Sigmoid colon (tissue), 7 donors: ENCODE data around the gene MXD3. TPM values are rescaled to one million over a fixed set of nuclear protein-coding genes. Genes with fewer than 3 reads are reported as not detected.
A peak's percentile ranks its signal among the peaks of the same experiment; 100 is the strongest.

Source experiments
- DNase-seq: peaks from one replicate; pipeline ENCODE4 v3.0.0-alpha.2; 2019
- H3K27ac ChIP-seq, 4 donors: fragments of 200-600 bp; sonication (generic); one replicate each; pipeline ENCODE4 v1.5.1; 2016 to 2019; ENCODE audit warnings: mild to moderate bottlenecking in 1 of 4
- H3K27me3 ChIP-seq, 3 donors: fragments of 200-600 bp; sonication (generic); one replicate each; pipeline ENCODE4 v1.5.1; 2019; ENCODE audit warnings: mild to moderate bottlenecking in 1 of 3
- H3K36me3 ChIP-seq, 4 donors: fragments of 200-600 bp; sonication (generic); one replicate each; pipeline ENCODE4 v1.5.1; 2016 to 2019
- H3K4me1 ChIP-seq, 4 donors: fragments of 200-600 bp; sonication (generic); one replicate each; pipeline ENCODE4 v1.5.1; 2017 to 2019
- H3K4me3 ChIP-seq, 4 donors: fragments of 200-600 bp; sonication (generic); one replicate each; pipeline ENCODE4 v1.5.1; 2017 to 2019; ENCODE audit warnings: mild to moderate bottlenecking in 2 of 4, moderate library complexity in 1 of 4
- H3K9me3 ChIP-seq, 4 donors: fragments of 200-600 bp in 3 of 4; sonication (generic) in 3 of 4; one replicate each; pipeline versions ENCODE4 v1.5.1 to v1.6.1; 2013 to 2019
- EP300 ChIP-seq, 4 donors: sonication (generic); formaldehyde crosslinking; IDR thresholded peaks; one replicate each; pipeline ENCODE4 v1.6.1; 2017; ENCODE audit warnings: antibody characterized with exemption in 4 of 4
- POLR2A ChIP-seq, 2 donors: fragments of 450-650 bp; IDR thresholded peaks; one replicate each; pipeline ENCODE4 v1.6.1; 2016; ENCODE audit warnings: antibody characterized with exemption in 2 of 2, mild to moderate bottlenecking in 2 of 2, moderate library complexity in 2 of 2
- POLR2AphosphoS5 ChIP-seq, 4 donors: sonication (generic); formaldehyde crosslinking; IDR thresholded peaks; one replicate each; pipeline ENCODE4 v1.6.1; 2017; ENCODE audit warnings: antibody characterized with exemption in 4 of 4
- WGBS, 2 donors: extraction: QIAGEN DNeasy Blood & Tissue Kit; methylation state at CpG; one replicate each; pipeline ENCODE4 v1.1.7; 2013; 5-methylcytosine and 5-hydroxymethylcytosine counted together
- intact Hi-C: fragments of 100-400 bp; cut with DNase I; formaldehyde crosslinking; loops from one replicate; pipeline ENCODE4 v1.15.1; 2023
- polyA plus RNA-seq, 3 donors: library from polyadenylated mRNA; stranded (reverse); fragments of 200-250 nt; gene quantifications; one replicate each; pipeline ENCODE4 v1.2.3, GENCODE V29; 2013
- total RNA-seq, 4 donors: library from RNA; depleted of rRNA; stranded (reverse); fragments of >200 nt; gene quantifications; one replicate each; pipeline ENCODE4 v1.1.0, GENCODE V29; 2016
- TF ChIP-seq, protein P1 (sequence below), 4 experiments: fragments of 450-650 bp in 3 of 4; fragments of 200-600 bp in 1 of 4; IDR thresholded peaks; one replicate each; pipeline ENCODE4 v1.5.1; 2016 to 2019; ENCODE audit warnings: antibody characterized with exemption in 4 of 4, mild to moderate bottlenecking in 3 of 4, moderate library complexity in 2 of 4
- donor health status: healthy with polysubstance abuse.
- donor health status: Bipolar disorder and iron deficiency.
- donor health status: healthy.

The MXD3 gene
- total and polyA plus RNA-seq, 7 donors, result 2.1 to 23.8 (median 8.2) TPM

DNA sequence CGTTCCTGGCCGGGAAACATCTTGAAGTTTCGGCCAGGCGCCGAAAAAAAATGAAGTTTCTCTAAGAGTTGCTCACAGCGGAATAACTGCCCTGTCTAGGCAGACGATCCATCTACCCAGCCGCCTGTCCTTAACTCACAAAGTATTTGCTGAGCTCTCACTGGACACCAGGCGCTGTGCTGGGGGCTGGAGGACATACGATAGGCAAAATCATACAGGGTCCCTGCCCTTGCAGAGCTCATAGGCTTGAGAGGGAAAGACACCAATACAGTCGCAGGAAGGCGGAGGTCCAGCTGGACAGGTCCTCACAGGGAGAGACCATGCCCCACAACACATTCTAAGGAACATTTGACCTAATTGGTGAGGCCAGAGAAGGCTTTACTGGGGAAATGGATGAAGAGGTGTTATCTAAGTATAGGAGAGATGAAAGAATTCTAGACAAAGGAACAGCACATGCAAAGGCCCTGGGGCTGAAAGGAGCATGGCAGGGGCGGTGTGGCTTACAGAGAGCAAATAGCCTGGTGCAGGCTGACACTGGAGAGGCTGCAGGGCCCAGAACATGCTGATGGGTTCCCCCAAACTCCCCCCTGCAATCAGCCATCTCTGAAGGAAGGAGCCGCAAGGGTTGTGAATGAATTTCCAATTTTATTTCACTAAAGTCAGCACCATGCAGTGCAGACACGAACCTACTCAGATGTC lies 2.0 kb upstream of the MXD3 start:
- Histone ChIP-seq H3K4me1 (peaks cover 0 to 30% (median 24%) of the 10 kb centered on the region in 4 donors), H3K27ac (no peak overlapping the region), H3K27me3 (no peaks in the 10 kb centered on the region), H3K9me3 (no peaks in the 10 kb centered on the region), H3K36me3 (peaks cover 0 to 4% (median 0%) of the 10 kb centered on the region in 4 donors), H3K4me3 (no peak overlapping the region)
- 89 to 92% methylated on average over 15 of the region's 15 CpGs for WGBS, 2 donors
- intact Hi-C loops, result loop anchor here (2.0 to 10.0 kb wide), 4 partner anchors 37 to 201 kb away; partner anchors contain the start of genes DDX41 and LMAN2
- no peak for DNase-seq
- TF ChIP-seq POLR2A (IDR thresholded peaks at IDR 0.05) (no peak), POLR2AphosphoS5 (IDR thresholded peaks at IDR 0.05) (no peak), EP300 (IDR thresholded peaks at IDR 0.05) (no peak)
- TF ChIP-seq, protein P1, sequence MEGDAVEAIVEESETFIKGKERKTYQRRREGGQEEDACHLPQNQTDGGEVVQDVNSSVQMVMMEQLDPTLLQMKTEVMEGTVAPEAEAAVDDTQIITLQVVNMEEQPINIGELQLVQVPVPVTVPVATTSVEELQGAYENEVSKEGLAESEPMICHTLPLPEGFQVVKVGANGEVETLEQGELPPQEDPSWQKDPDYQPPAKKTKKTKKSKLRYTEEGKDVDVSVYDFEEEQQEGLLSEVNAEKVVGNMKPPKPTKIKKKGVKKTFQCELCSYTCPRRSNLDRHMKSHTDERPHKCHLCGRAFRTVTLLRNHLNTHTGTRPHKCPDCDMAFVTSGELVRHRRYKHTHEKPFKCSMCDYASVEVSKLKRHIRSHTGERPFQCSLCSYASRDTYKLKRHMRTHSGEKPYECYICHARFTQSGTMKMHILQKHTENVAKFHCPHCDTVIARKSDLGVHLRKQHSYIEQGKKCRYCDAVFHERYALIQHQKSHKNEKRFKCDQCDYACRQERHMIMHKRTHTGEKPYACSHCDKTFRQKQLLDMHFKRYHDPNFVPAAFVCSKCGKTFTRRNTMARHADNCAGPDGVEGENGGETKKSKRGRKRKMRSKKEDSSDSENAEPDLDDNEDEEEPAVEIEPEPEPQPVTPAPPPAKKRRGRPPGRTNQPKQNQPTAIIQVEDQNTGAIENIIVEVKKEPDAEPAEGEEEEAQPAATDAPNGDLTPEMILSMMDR (IDR thresholded peaks at IDR 0.05), result no peak

DNA sequence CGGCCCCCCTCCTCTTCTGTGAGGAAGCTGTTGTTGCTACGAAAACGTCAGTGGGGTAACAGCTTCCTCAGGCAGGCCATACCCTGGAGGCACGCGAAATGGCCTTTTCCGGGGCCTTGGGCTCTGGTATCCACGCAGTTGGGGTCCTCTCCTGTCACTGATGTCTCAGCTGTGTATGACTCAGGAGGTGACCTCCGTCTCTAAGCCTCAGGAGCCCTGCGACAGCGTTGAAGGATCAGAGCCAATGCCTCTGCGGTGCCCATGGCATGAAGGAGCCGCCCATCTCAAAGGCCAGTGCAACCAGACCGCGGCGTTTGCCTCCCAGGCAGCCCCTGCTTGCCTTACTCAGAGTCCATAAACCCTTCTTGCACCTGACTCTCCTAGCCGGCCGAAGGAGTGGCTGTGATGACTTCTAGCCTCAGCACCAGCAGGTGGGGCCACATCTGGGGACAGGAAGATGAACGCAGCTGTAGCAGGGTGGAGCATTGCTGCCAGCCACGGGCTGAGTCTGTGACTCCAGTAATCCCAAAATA lies 1.0 kb upstream of the MXD3 start:
- Histone ChIP-seq H3K36me3 (peaks cover 0 to 4% (median 0%) of the 10 kb centered on the region in 4 donors), H3K9me3 (no peaks in the 10 kb centered on the region), H3K4me3 (peak overlapping the region in 3 of 4 donors; percentile 48 to 52 (median 52)), H3K27me3 (no peaks in the 10 kb centered on the region), H3K4me1 (peaks cover 0 to 32% (median 25%) of the 10 kb centered on the region in 4 donors), H3K27ac (no peak overlapping the region)
- TF ChIP-seq EP300 (IDR thresholded peaks at IDR 0.05) (no peak), POLR2AphosphoS5 (IDR thresholded peaks at IDR 0.05) (no peak), POLR2A (IDR thresholded peaks at IDR 0.05) (no peak)
- TF ChIP-seq, protein P1 (IDR thresholded peaks at IDR 0.05), result no peak
- intact Hi-C loops, result loop anchor here (2.0 to 10.0 kb wide), 4 partner anchors 38 to 202 kb away; partner anchors contain the start of genes DDX41 and LMAN2
- WGBS, 2 donors, result 1 to 2% methylated on average over 19 of the region's 19 CpGs
- DNase-seq, result peak; percentile 56

DNA sequence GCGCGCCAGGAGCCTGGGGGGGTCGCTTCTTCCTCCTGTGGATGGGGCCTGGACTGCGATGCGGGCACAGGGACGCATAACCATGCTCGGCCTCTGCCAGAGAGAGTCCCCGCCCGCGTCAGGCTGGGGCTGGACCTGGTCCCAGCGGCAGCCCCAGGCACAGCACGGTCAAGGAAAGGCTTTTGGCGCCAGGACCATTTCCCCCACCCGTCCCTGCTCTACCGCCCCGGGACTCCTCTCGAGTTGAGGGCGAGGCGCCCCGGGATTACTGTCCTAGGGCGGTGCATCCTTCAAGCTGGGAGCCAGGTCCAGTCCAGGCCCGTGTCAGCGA lies 341 bp downstream of the MXD3 start:
- intact Hi-C loops, result loop anchor here (5.0 to 10.0 kb wide), 3 partner anchors 56 to 203 kb away; partner anchors contain the start of gene DDX41
- no peak for DNase-seq

DNA sequence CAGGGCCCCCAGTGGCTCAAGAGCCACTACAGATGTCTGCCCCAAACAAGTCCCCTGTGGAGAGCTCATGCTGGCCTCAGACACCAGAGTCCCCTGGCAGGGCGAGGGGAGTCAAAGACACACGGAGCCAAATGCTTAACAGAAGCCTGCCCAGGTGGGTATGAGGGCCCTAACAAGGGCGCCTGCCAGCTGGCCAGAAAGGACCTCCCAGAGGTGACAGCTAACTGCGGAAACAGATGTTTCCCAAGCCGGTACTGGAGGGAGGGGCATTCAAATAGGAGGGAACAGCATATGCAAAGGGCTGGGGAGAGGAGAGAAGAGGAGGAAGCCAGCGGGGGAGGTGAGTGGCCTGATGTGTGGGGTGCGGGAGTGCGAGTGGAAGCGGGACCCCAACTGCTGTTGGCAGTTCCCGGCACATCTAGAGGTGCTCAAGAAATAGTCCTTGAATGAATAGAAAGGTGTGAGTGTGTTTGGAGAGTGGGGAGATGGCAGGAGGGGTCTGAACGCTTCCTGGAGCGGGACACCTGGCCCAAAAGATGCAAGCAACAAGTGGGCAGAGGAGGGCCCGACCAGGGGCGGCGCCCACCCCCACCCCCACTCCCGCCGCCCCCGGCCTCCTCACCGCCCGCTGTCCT lies 824 bp downstream of the MXD3 start:
- Histone ChIP-seq H3K4me1 (peaks cover 0 to 33% (median 25%) of the 10 kb centered on the region in 4 donors), H3K9me3 (no peaks in the 10 kb centered on the region), H3K4me3 (peak overlapping the region in 3 of 4 donors; percentile 48 to 52 (median 52)), H3K27ac (peak overlapping the region in 1 of 4 donors; percentile 60), H3K36me3 (peaks cover 0 to 18% (median 12%) of the 10 kb centered on the region in 4 donors), H3K27me3 (no peaks in the 10 kb centered on the region)
- intact Hi-C loops, result loop anchor here (5.0 to 10.0 kb wide), 3 partner anchors 56 to 204 kb away; partner anchors contain the start of gene DDX41
- no peak for TF ChIP-seq EP300 (IDR thresholded peaks at IDR 0.05)
- TF ChIP-seq POLR2AphosphoS5 (IDR thresholded peaks at IDR 0.05), result no peak
- TF ChIP-seq, protein P1 (IDR thresholded peaks at IDR 0.05), result no peak
- DNase-seq, result peak; percentile 62
- 7 to 11% methylated on average over 20 of the region's 20 CpGs for WGBS, 2 donors

More for the DNA sequence above, 341 bp downstream of the MXD3 start:
- peaks cover 0 to 33% (median 25%) of the 10 kb centered on the region in 4 donors for H3K4me1 ChIP-seq
- no peaks in the 10 kb centered on the region for H3K9me3 ChIP-seq
- H3K36me3 ChIP-seq, result peaks cover 0 to 13% (median 9%) of the 10 kb centered on the region in 4 donors
- no peaks in the 10 kb centered on the region for H3K27me3 ChIP-seq
- WGBS, 2 donors, result 0 to 1% methylated on average over 23 of the region's 23 CpGs
- TF ChIP-seq, protein P1 (IDR thresholded peaks at IDR 0.05), result no peak
- TF ChIP-seq EP300 (IDR thresholded peaks at IDR 0.05) (no peak), POLR2A (IDR thresholded peaks at IDR 0.05) (no peak), POLR2AphosphoS5 (IDR thresholded peaks at IDR 0.05) (no peak)
- peak overlapping the region in 2 of 4 donors; percentile 60 to 68 for H3K27ac ChIP-seq
- H3K4me3 ChIP-seq, result peak overlapping the region; percentile 26 to 52 (median 50)
